HepG2 (cell line): Measurements from ENCODE around the gene ENGASE. TPM values are rescaled to one million over a fixed set of nuclear protein-coding genes. Genes with fewer than 3 reads are reported as not detected.

Experiments
- BHLHE40 ChIP-seq: IDR thresholded peaks from 2 replicates; pipeline ENCODE4 v1.6.1; 2011; ENCODE audit warnings: low read length, improper control_type of control experiment
- CREM ChIP-seq, 2 experiments: sonication (generic) in 1 of 2; formaldehyde crosslinking in 1 of 2; IDR thresholded peaks; 2 replicates each; pipeline versions ENCODE4 v1.4.0 to v1.6.1; 2016 to 2020; ENCODE audit warnings: antibody characterized with exemption in 1 of 2, mild to moderate bottlenecking in 1 of 2, missing genetic modification reagents in 1 of 2
- GATAD1 ChIP-seq: IDR thresholded peaks from 2 replicates; pipeline ENCODE4 v1.6.1; 2016; ENCODE audit warnings: missing genetic modification reagents, missing compliant biosample characterization
- HNF4A ChIP-seq: sonication (generic); formaldehyde crosslinking; IDR thresholded peaks from 2 replicates; pipeline ENCODE4 v1.4.0; 2020; ENCODE audit warnings: missing genetic modification reagents
- JARID2 ChIP-seq: sonication (generic); formaldehyde crosslinking; IDR thresholded peaks from 2 replicates; pipeline ENCODE4 v1.8.1; 2023; ENCODE audit warnings: missing genetic modification reagents, inconsistent platforms; ENCODE audit not compliant: insufficient replicate concordance
- NFATC3 ChIP-seq: sonication (generic); formaldehyde crosslinking; IDR thresholded peaks from 2 replicates; pipeline ENCODE4 v1.5.1; 2020; ENCODE audit warnings: mild to moderate bottlenecking, missing genetic modification reagents
- SIN3A ChIP-seq: IDR thresholded peaks from 2 replicates; pipeline ENCODE4 v1.6.1; 2011; ENCODE audit warnings: low read depth, mild to moderate bottlenecking, control low read depth, low read length, borderline replicate concordance
- SOX6 ChIP-seq, 2 experiments: fragments of 450-650 bp in 1 of 2; sonication (generic) in 1 of 2; formaldehyde crosslinking in 1 of 2; IDR thresholded peaks; 2 replicates each; pipeline versions ENCODE4 v1.4.0 to v1.6.1; 2017 to 2020; ENCODE audit warnings: antibody characterized with exemption in 1 of 2, mild to moderate bottlenecking in 1 of 2, missing genetic modification reagents in 1 of 2
- SUZ12 ChIP-seq: fragments of 150-350 bp; IDR thresholded peaks from 2 replicates; pipeline ENCODE4 v1.6.1; 2014; ENCODE audit warnings: low read depth, low read length
- TFAP4 ChIP-seq: sonication (generic); IDR thresholded peaks from 2 replicates; pipeline ENCODE4 v1.6.1; 2016; ENCODE audit warnings: low read depth, borderline replicate concordance
- ZMYM2 ChIP-seq: sonication (generic); formaldehyde crosslinking; IDR thresholded peaks from 2 replicates; pipeline ENCODE4 v1.8.0; 2022; ENCODE audit warnings: mild to moderate bottlenecking, missing genetic modification reagents
- ZNF12 ChIP-seq: sonication (generic); formaldehyde crosslinking; IDR thresholded peaks from 2 replicates; pipeline ENCODE4 v1.5.0; 2020; ENCODE audit warnings: missing genetic modification reagents
- ZNF207 ChIP-seq: fragments of 450-650 bp; IDR thresholded peaks from 2 replicates; pipeline ENCODE4 v1.6.1; 2016; ENCODE audit warnings: antibody characterized with exemption, borderline replicate concordance
- ZNF282 ChIP-seq: fragments of 450-650 bp; IDR thresholded peaks from 2 replicates; pipeline ENCODE4 v1.6.1; 2018; ENCODE audit not compliant: partially characterized antibody
- ZNF296 ChIP-seq: sonication (generic); formaldehyde crosslinking; conservative IDR thresholded peaks from 2 replicates; pipeline ENCODE4 v1.5.0; 2020; ENCODE audit warnings: mild to moderate bottlenecking, missing genetic modification reagents
- ZNF414 ChIP-seq: sonication (generic); formaldehyde crosslinking; IDR thresholded peaks from 2 replicates; pipeline ENCODE4 v1.5.0; 2020; ENCODE audit warnings: missing genetic modification reagents
- ZNF44 ChIP-seq: sonication (generic); formaldehyde crosslinking; IDR thresholded peaks from 2 replicates; pipeline ENCODE4 v1.5.1; 2020; ENCODE audit warnings: mild to moderate bottlenecking, missing genetic modification reagents
- ZNF749 ChIP-seq: sonication (generic); formaldehyde crosslinking; IDR thresholded peaks from 2 replicates; pipeline ENCODE4 v1.8.0; 2022; ENCODE audit warnings: mild to moderate bottlenecking, missing genetic modification reagents, moderate library complexity, borderline replicate concordance
- ZNF792 ChIP-seq: IDR thresholded peaks from 2 replicates; pipeline ENCODE4 v1.6.1; 2016
- polyA plus RNA-seq, 8 experiments: library from polyadenylated mRNA; depleted of rRNA in 3 of 8; stranded (reverse) in 7 of 8; unstranded in 1 of 8; fragments of >200 nt; fragmentation: Illumina TruSeq in 4 of 8; extraction: Trizol in 4 of 8; gene quantifications; 2 replicates each; pipeline versions ENCODE4 v1.2.1 to v1.2.3, GENCODE V29; 2011 to 2016; ENCODE audit warnings: low read depth in 4 of 8, missing spikeins in 1 of 8, mixed read lengths in 1 of 8; ENCODE audit not compliant: insufficient read depth in 1 of 8
- total RNA-seq, 5 experiments: library from RNA; depleted of rRNA; stranded (reverse); fragments of >200 nt; fragmentation: Illumina TruSeq; extraction: Trizol; gene quantifications; 2 replicates each; pipeline ENCODE4 v1.2.3, GENCODE V29; 2016; ENCODE audit warnings: low read depth in 1 of 5
- TF ChIP-seq, protein P1 (sequence below): IDR thresholded peaks from 2 replicates; pipeline ENCODE4 v1.6.1; 2016; ENCODE audit warnings: low read depth, missing genetic modification reagents, missing compliant biosample characterization
- TF ChIP-seq, protein P2 (sequence below): sonication (generic); formaldehyde crosslinking; IDR thresholded peaks from 2 replicates; pipeline ENCODE4 v1.5.1; 2020; ENCODE audit warnings: mild to moderate bottlenecking, missing genetic modification reagents, borderline replicate concordance

Gene ENGASE
- total and polyA plus RNA-seq, 2 of the 13 experiments (the other 11 are each of a cell fraction or from before 2014, with no cell fraction given) = 10.6 to 18.1 TPM

GRCh38 chr17:79027274-79027924 is 47.2 kb upstream of the ENGASE start (continued):
- TF ChIP-seq ZNF44 = peak; percentile 11; the same call in 1 of the 2 replicates
- peak; percentile 78 for TF ChIP-seq ZNF792 (CRISPR knock-in tag)
- TF ChIP-seq ZNF296 (CRISPR knock-in tag) = 0 out of 2 replicates have a peak, but pooled peaks have one; percentile 31
- peak; percentile 65; the same call in 1 of the 2 replicates for TF ChIP-seq SIN3A
- no peak for TF ChIP-seq JARID2 (CRISPR knock-in tag)
- peak; percentile 41; the same call in 1 of the 2 replicates for TF ChIP-seq CREM (IDR thresholded peaks at IDR 0.05)
- no peak for TF ChIP-seq CREM (CRISPR knock-in tag; IDR thresholded peaks at IDR 0.05)
- peak; percentile 21 for TF ChIP-seq GATAD1 (CRISPR knock-in tag)
- TF ChIP-seq ZNF414 (CRISPR knock-in tag) = no peak
- TF ChIP-seq SUZ12 = no peak
- no peak for TF ChIP-seq BHLHE40
- peak; percentile 38 for TF ChIP-seq ZNF12 (CRISPR knock-in tag)
- 0 out of 2 replicates have a peak, but pooled peaks have one; percentile 46 for TF ChIP-seq NFATC3 (CRISPR knock-in tag)
- TF ChIP-seq, protein P1, sequence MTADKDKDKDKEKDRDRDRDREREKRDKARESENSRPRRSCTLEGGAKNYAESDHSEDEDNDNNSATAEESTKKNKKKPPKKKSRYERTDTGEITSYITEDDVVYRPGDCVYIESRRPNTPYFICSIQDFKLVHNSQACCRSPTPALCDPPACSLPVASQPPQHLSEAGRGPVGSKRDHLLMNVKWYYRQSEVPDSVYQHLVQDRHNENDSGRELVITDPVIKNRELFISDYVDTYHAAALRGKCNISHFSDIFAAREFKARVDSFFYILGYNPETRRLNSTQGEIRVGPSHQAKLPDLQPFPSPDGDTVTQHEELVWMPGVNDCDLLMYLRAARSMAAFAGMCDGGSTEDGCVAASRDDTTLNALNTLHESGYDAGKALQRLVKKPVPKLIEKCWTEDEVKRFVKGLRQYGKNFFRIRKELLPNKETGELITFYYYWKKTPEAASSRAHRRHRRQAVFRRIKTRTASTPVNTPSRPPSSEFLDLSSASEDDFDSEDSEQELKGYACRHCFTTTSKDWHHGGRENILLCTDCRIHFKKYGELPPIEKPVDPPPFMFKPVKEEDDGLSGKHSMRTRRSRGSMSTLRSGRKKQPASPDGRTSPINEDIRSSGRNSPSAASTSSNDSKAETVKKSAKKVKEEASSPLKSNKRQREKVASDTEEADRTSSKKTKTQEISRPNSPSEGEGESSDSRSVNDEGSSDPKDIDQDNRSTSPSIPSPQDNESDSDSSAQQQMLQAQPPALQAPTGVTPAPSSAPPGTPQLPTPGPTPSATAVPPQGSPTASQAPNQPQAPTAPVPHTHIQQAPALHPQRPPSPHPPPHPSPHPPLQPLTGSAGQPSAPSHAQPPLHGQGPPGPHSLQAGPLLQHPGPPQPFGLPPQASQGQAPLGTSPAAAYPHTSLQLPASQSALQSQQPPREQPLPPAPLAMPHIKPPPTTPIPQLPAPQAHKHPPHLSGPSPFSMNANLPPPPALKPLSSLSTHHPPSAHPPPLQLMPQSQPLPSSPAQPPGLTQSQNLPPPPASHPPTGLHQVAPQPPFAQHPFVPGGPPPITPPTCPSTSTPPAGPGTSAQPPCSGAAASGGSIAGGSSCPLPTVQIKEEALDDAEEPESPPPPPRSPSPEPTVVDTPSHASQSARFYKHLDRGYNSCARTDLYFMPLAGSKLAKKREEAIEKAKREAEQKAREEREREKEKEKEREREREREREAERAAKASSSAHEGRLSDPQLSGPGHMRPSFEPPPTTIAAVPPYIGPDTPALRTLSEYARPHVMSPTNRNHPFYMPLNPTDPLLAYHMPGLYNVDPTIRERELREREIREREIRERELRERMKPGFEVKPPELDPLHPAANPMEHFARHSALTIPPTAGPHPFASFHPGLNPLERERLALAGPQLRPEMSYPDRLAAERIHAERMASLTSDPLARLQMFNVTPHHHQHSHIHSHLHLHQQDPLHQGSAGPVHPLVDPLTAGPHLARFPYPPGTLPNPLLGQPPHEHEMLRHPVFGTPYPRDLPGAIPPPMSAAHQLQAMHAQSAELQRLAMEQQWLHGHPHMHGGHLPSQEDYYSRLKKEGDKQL (CRISPR knock-in tag) = 0 out of 2 replicates have a peak, but pooled peaks have one; percentile 13
- peak; percentile 37; the same call in 1 of the 2 replicates for TF ChIP-seq HNF4A
- TF ChIP-seq ZNF282 = no peak
- TF ChIP-seq ZNF207 = no peak
- TF ChIP-seq, protein P2, sequence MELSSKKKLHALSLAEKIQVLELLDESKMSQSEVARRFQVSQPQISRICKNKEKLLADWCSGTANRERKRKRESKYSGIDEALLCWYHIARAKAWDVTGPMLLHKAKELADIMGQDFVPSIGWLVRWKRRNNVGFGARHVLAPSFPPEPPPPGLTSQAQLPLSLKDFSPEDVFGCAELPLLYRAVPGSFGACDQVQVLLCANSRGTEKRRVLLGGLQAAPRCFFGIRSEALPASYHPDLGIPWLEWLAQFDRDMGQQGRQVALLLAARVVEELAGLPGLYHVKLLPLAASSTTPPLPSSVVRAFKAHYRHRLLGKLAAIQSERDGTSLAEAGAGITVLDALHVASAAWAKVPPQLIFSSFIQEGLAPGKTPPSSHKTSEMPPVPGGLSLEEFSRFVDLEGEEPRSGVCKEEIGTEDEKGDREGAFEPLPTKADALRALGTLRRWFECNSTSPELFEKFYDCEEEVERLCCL (CRISPR knock-in tag) = no peak
- TF ChIP-seq SOX6 (IDR thresholded peaks at IDR 0.05) = no peak
- peak; percentile 62 for TF ChIP-seq SOX6 (CRISPR knock-in tag; IDR thresholded peaks at IDR 0.05)
- peak; percentile 47; the same call in 1 of the 2 replicates for TF ChIP-seq ZMYM2 (CRISPR knock-in tag)
- TF ChIP-seq TFAP4 = peak; percentile 67; the same call in 1 of the 2 replicates
- no peak for TF ChIP-seq ZNF749 (CRISPR knock-in tag)
